Forelimb muscle (tissue), 1 donor: ENCODE measurements around the gene KLHDC7A. TPM values are rescaled to one million over a fixed set of nuclear protein-coding genes. Genes with fewer than 3 reads are reported as not detected.

ENCODE experiments used
- polyA plus RNA-seq: library from polyadenylated mRNA; unstranded; fragments of 120-200 nt; gene quantifications from one replicate; pipeline ENCODE4 v1.2.1, GENCODE V29; 2013; ENCODE audit not compliant: insufficient read length

Gene KLHDC7A
- polyA plus RNA-seq, 1 donor, result not detected

Other genes with a start within 250 kb of the KLHDC7A start
- 44.5 TPM for gene PAX7, start 149.9 kb downstream of the KLHDC7A start, polyA plus RNA-seq